ENCODE measurements around the gene CEP112. TPM values are rescaled to one million over a fixed set of nuclear protein-coding genes. Genes with fewer than 3 reads are reported as not detected.

CEP112 gene
- total RNA-seq, 2 donors from 2014 or later: 5.9 to 6.2 TPM

DNA sequence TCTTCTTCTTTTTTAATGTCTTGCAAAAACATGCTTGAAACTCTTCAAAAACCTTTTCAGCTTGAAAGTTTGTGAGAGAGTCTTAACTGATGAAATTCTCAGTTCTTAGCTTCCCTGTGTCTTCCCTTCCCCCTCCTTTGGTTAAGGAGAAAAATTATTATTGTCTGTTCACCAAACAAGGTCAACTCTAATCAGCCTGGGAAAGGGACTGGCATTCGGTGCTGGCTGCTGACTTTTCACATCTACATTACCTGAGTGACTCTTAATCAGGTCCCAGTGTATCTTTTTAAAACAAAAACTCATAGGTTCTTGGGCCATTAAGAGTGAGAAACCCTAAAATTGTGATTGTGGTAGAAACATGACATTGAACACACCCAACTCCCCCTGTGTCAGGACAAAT, 591.4 kb downstream of the CEP112 start:
- Histone ChIP-seq H3K9me3 (no peaks in the 10 kb centered on the region), H3K4me3 (no peak overlapping the region), H3K27me3 (no peaks in the 10 kb centered on the region), H3K4me1 (no peaks in the 10 kb centered on the region), H3K36me3 (no peaks in the 10 kb centered on the region), H3K9ac (ENCODE audit: low read depth in 2 of 2, low read length in 2 of 2) (no peak overlapping the region), H3K27ac (no peak overlapping the region)
- intact Hi-C loops (cut with DNase I): no loop called here
- no peak for DNase-seq
- TF ChIP-seq, protein P1, sequence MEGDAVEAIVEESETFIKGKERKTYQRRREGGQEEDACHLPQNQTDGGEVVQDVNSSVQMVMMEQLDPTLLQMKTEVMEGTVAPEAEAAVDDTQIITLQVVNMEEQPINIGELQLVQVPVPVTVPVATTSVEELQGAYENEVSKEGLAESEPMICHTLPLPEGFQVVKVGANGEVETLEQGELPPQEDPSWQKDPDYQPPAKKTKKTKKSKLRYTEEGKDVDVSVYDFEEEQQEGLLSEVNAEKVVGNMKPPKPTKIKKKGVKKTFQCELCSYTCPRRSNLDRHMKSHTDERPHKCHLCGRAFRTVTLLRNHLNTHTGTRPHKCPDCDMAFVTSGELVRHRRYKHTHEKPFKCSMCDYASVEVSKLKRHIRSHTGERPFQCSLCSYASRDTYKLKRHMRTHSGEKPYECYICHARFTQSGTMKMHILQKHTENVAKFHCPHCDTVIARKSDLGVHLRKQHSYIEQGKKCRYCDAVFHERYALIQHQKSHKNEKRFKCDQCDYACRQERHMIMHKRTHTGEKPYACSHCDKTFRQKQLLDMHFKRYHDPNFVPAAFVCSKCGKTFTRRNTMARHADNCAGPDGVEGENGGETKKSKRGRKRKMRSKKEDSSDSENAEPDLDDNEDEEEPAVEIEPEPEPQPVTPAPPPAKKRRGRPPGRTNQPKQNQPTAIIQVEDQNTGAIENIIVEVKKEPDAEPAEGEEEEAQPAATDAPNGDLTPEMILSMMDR (IDR thresholded peaks at IDR 0.05): no peak

DNA sequence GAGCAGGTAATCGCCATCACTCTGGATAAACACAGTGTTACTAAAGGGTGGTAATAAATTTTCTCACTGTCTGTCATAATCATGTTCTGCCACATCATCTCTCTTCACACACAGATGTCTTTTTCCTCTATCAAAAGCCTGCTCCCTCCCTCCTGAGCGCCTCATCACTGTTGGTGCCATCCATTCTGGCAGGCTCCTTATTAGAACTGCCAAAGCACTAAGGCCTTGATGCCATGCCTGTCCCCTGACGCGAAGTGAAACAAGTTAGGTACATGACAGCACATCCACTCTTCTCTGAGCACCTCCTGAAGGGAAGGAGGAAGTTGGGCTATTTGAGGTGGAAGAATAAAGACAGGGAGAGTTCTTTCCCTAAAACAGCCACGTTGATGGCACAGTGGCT, 592.3 kb downstream of the CEP112 start:
- no peak overlapping the region for H3K9ac ChIP-seq (ENCODE audit: low read depth in 2 of 2, low read length in 2 of 2)
- no peaks in the 10 kb centered on the region for H3K27me3 ChIP-seq
- TF ChIP-seq, protein P1 (IDR thresholded peaks at IDR 0.05): no peak
- no peaks in the 10 kb centered on the region for H3K4me1 ChIP-seq
- intact Hi-C loops (cut with DNase I): no loop called here
- DNase-seq: no peak
- H3K27ac ChIP-seq: no peak overlapping the region
- H3K36me3 ChIP-seq: no peaks in the 10 kb centered on the region
- no peak overlapping the region for H3K4me3 ChIP-seq
- no peaks in the 10 kb centered on the region for H3K9me3 ChIP-seq

DNA sequence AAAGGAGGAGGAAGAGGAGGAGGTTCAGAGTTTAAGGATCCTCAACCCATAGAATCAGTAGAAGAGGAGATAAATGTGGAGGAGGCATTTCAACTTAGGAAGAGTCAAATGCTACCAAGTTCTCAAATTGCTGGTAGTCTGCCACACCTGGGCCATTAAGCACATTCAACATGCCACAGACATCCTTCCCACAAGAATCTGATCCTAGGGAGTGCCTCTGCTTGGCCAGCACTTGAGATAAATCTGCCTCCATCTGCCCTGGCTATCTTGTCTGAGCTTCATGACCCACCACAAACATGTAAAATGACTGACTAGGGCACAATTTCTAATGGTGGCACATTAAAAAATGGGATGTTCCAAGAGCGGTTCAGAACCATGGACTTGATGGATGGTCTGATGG, 593.2 kb downstream of the CEP112 start:
- Histone ChIP-seq H3K27ac (no peak overlapping the region), H3K9ac (ENCODE audit: low read depth in 2 of 2, low read length in 2 of 2) (no peak overlapping the region), H3K9me3 (no peaks in the 10 kb centered on the region), H3K4me1 (no peaks in the 10 kb centered on the region), H3K36me3 (no peaks in the 10 kb centered on the region), H3K27me3 (no peaks in the 10 kb centered on the region), H3K4me3 (no peak overlapping the region)
- TF ChIP-seq, protein P1 (IDR thresholded peaks at IDR 0.05): no peak
- no peak for DNase-seq
- intact Hi-C loops (cut with DNase I): no loop called here

DNA sequence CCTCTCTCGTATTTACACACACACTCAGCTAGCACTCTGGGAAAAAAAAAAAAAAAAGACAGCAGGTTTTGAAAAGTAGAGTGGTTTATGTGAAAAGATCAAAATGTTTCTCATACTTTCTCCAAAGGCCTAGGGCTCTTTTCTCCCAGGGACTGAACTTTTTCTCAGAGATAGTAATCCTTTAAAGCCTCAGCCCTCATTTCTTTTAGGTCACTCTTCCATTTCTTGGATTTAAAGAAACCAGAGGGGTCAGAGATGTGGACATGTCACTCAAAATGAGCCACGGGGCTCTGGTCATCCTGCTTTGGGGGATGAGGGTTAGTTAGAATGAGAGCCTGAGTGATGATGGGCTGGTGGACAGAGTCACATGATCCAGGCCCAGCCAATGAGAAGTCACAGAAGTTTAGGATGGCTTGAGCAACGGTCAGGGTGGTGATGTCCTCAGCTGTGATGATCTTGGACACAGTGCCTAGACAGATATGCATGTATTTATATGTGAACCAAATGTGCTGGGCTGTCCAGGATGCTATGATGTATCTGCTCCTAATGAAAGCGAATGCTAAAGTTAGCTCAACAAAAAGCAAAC, 596.8 kb downstream of the CEP112 start:
- H3K4me1 ChIP-seq: no peaks in the 10 kb centered on the region
- no peak overlapping the region for H3K4me3 ChIP-seq
- TF ChIP-seq, protein P1 (IDR thresholded peaks at IDR 0.05): no peak
- no peak overlapping the region for H3K9ac ChIP-seq (ENCODE audit: low read depth in 2 of 2, low read length in 2 of 2)
- no peaks in the 10 kb centered on the region for H3K9me3 ChIP-seq
- intact Hi-C loops (cut with DNase I): no loop called here
- H3K27me3 ChIP-seq: no peaks in the 10 kb centered on the region
- DNase-seq: no peak
- H3K27ac ChIP-seq: no peak overlapping the region
- no peaks in the 10 kb centered on the region for H3K36me3 ChIP-seq

DNA sequence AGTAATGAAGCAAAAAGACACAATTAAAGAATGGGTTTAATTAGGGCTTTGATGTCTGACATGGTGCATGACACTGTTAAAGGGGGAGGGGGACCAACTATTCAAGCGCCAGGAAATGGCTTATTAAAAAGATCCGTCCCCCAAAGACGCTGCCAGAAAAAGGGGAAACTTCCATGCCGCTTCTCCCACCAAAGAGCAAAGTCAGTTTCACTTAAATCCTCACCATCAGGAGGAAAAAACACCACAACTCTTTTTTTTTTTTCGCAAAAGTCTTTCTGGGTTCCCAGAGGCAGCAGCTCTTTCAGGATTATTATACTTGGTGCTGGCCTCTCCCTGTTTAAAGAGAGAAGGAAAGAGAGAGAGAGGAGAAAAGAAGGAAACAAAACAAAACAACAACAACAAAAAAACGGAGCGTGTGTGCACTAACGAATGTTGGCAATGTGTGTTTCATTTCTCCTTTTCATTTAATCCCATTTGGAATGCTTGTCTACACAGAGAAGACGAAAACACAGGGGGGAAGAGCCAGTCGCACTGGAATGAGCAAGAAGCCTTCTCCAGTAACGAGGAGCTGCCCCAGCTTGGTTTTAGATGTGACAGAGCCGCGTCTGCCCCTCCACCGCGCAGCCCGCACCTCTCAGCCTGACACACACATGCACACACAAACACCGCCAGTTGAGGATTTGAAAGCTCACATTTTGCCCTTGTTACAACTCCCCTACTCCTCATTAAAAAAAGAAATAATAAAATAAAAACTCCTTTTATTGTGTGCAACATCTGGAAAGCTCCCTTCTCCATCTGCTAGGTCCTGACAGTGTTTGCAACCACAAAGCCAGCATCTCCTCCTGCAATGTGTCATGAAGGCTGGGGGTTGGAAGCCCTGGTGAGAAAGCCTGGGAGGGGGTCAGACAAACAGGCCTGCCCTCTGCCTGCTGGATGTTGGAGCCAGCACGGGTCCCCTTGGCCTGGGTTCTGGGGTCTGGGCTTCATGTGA, 597.8 kb downstream of the CEP112 start:
- Histone ChIP-seq H3K9ac (ENCODE audit: low read depth in 2 of 2, low read length in 2 of 2) (no peak overlapping the region), H3K4me3 (no peak overlapping the region), H3K36me3 (no peaks in the 10 kb centered on the region), H3K9me3 (no peaks in the 10 kb centered on the region), H3K4me1 (no peaks in the 10 kb centered on the region), H3K27ac (no peak overlapping the region), H3K27me3 (no peaks in the 10 kb centered on the region)
- intact Hi-C loops (cut with DNase I): loop anchor here (2.0 kb wide), 1 partner anchor 31 kb away; no protein-coding TSS in a partner anchor
- DNase-seq: no peak
- TF ChIP-seq, protein P1 (IDR thresholded peaks at IDR 0.05): no peak
